Measurements from ENCODE around the gene SCO2. TPM values are rescaled to one million over a fixed set of nuclear protein-coding genes. Genes with fewer than 3 reads are reported as not detected.
A peak's percentile ranks its signal among the peaks of the same experiment; 100 is the strongest.

The SCO2 gene
- total and polyA plus RNA-seq, 2 of the 13 experiments (the other 11 are each of a cell fraction or from before 2014, with no cell fraction given): 0.32 to 3.7 TPM

- TF ChIP-seq NCOR1 (IDR thresholded peaks at IDR 0.05; ENCODE audit: borderline replicate concordance, low read length) (no peak), NCOA5 (CRISPR knock-in tag; IDR thresholded peaks at IDR 0.05) (no peak), KAT8 (CRISPR knock-in tag; IDR thresholded peaks at IDR 0.05) (no peak), MEIS1 (CRISPR knock-in tag; IDR thresholded peaks at IDR 0.05; ENCODE audit: borderline replicate concordance) (peak; percentile 68; the same call in 1 of the 2 replicates), ZBTB7B (CRISPR knock-in tag; IDR thresholded peaks at IDR 0.05) (peak; percentile 19; the same call in 1 of the 2 replicates), GATAD1 (CRISPR knock-in tag; IDR thresholded peaks at IDR 0.05) (peak; percentile 55; the same call in 1 of the 2 replicates), FOXA3 (CRISPR knock-in tag; IDR thresholded peaks at IDR 0.05) (peak; percentile 40; the same call in 1 of the 2 replicates), ARID4A (CRISPR knock-in tag; IDR thresholded peaks at IDR 0.05; ENCODE audit: borderline replicate concordance) (0 out of 2 replicates have a peak, but pooled peaks have one; percentile 6), CHD2 (IDR thresholded peaks at IDR 0.05; ENCODE audit: low read depth, low read length) (no peak), ZMYM3 (CRISPR knock-in tag; IDR thresholded peaks at IDR 0.05) (no peak), ZNF260 (CRISPR knock-in tag; IDR thresholded peaks at IDR 0.05; ENCODE audit: borderline replicate concordance, low read depth) (no peak; the same call in 1 of the 2 replicates), STAT5B (CRISPR knock-in tag; IDR thresholded peaks at IDR 0.05) (no peak), ZNF225 (CRISPR knock-in tag; IDR thresholded peaks at IDR 0.05) (no peak), ZNF30 (CRISPR knock-in tag; IDR thresholded peaks at IDR 0.05) (no peak), TAF1 (CRISPR knock-in tag; IDR thresholded peaks at IDR 0.05) (no peak; the same call in 1 of the 2 replicates), MLLT10 (CRISPR knock-in tag; IDR thresholded peaks at IDR 0.05) (no peak), PATZ1 (CRISPR knock-in tag; IDR thresholded peaks at IDR 0.05) (peak; percentile 29; the same call in 1 of the 2 replicates), YEATS4 (CRISPR knock-in tag; IDR thresholded peaks at IDR 0.05; ENCODE audit: borderline replicate concordance) (no peak), NFYC (CRISPR knock-in tag; IDR thresholded peaks at IDR 0.05) (0 out of 2 replicates have a peak, but pooled peaks have one; percentile 16), ZSCAN9 (CRISPR knock-in tag; IDR thresholded peaks at IDR 0.05; ENCODE audit: borderline replicate concordance) (no peak), ZBTB46 (CRISPR knock-in tag; IDR thresholded peaks at IDR 0.05; ENCODE audit: borderline replicate concordance) (no peak)
Observed at GRCh38 chr22:50526834-50527801, 1.7 kb upstream of the SCO2 start (continued).

All from HepG2 (cell line).